Keratinocyte (primary cell): ENCODE measurements around the gene TMEM202. TPM values are rescaled to one million over a fixed set of nuclear protein-coding genes. Genes with fewer than 3 reads are reported as not detected.

Source experiments
- DNase-seq: peaks from one replicate; pipeline ENCODE4 v3.0.0-alpha.2; 2011; ENCODE audit warnings: low read depth, missing footprints, low spot score
- FAIRE-seq: peaks from 2 replicates; lab custom pipeline; 2011; peaks lifted over from hg19 to GRCh38; lab: Jason Lieb, UNC
- H2AFZ ChIP-seq: 2 replicates; pipeline ENCODE4 v1.6.0; 2012; ENCODE audit warnings: low read length, control low read depth, inconsistent platforms; ENCODE audit not compliant: control insufficient read depth
- H3K27ac ChIP-seq: 2 replicates; pipeline ENCODE4 v1.5.1; 2011; ENCODE audit warnings: low read length; ENCODE audit not compliant: control insufficient read depth, insufficient read depth
- H3K27me3 ChIP-seq: 3 replicates; pipeline ENCODE4 v1.6.0; 2011; ENCODE audit warnings: low read length; ENCODE audit not compliant: control insufficient read depth, insufficient read depth; ENCODE audit errors: extremely low read depth
- H3K36me3 ChIP-seq, 2 experiments: 2 replicates in 1 of 2; 3 replicates in 1 of 2; pipeline ENCODE4 v1.5.1; 2011; ENCODE audit warnings: low read length in 2 of 2, mild to moderate bottlenecking in 1 of 2; ENCODE audit not compliant: control insufficient read depth in 2 of 2, insufficient read depth in 2 of 2; ENCODE audit errors: extremely low read depth in 1 of 2
- H3K4me1 ChIP-seq: 3 replicates; pipeline ENCODE4 v1.5.1; 2011; ENCODE audit warnings: low read length; ENCODE audit not compliant: control insufficient read depth, insufficient read depth; ENCODE audit errors: extremely low read depth
- H3K4me2 ChIP-seq: 3 replicates; pipeline ENCODE4 v1.6.0; 2011; ENCODE audit warnings: low read depth, low read length; ENCODE audit not compliant: control insufficient read depth, insufficient read depth; ENCODE audit errors: extremely low read depth
- H3K4me3 ChIP-seq, 3 experiments: fragments of 200-600 bp in 1 of 3; sonication (generic) in 1 of 3; 2 replicates in 2 of 3; 3 replicates in 1 of 3; pipeline ENCODE4 v1.5.1; 2011 to 2016; ENCODE audit warnings: low read length in 3 of 3, mild to moderate bottlenecking in 3 of 3, control low read depth in 2 of 3, inconsistent platforms in 1 of 3, low read depth in 1 of 3, mixed read lengths in 1 of 3, mixed run types in 1 of 3, moderate library complexity in 1 of 3; ENCODE audit not compliant: control insufficient read depth in 2 of 3, insufficient read depth in 2 of 3; ENCODE audit errors: extremely low read depth in 1 of 3
- H3K79me2 ChIP-seq: 2 replicates; pipeline ENCODE4 v1.6.0; 2012; ENCODE audit warnings: low read length; ENCODE audit not compliant: control insufficient read depth, insufficient read depth
- H3K9ac ChIP-seq: 3 replicates; pipeline ENCODE4 v1.6.0; 2011; ENCODE audit warnings: low read length; ENCODE audit not compliant: control insufficient read depth, insufficient read depth; ENCODE audit errors: extremely low read depth
- H3K9me1 ChIP-seq: 3 replicates; pipeline ENCODE4 v1.6.0; 2011; ENCODE audit warnings: low read length; ENCODE audit not compliant: control insufficient read depth, insufficient read depth; ENCODE audit errors: extremely low read depth
- H3K9me3 ChIP-seq: 2 replicates; pipeline ENCODE4 v1.5.1; 2012; ENCODE audit warnings: low read depth, low read length; ENCODE audit not compliant: control insufficient read depth
- H4K20me1 ChIP-seq: 3 replicates; pipeline ENCODE4 v1.6.0; 2011; ENCODE audit warnings: low read length; ENCODE audit not compliant: control insufficient read depth, insufficient read depth; ENCODE audit errors: extremely low read depth
- CTCF ChIP-seq, 3 experiments: IDR thresholded peaks in 1 of 3; conservative IDR thresholded peaks in 1 of 3; optimal IDR thresholded peaks in 1 of 3; 2 replicates in 2 of 3; 3 replicates in 1 of 3; pipeline versions ENCODE3 to v1.5.1; 2011; ENCODE audit warnings: low read length in 3 of 3, mild to moderate bottlenecking in 3 of 3, moderate library complexity in 2 of 3, control low read depth in 1 of 3, inconsistent platforms in 1 of 3; ENCODE audit not compliant: insufficient read depth in 2 of 3; ENCODE audit errors: extremely low read depth in 1 of 3
- EZH2 ChIP-seq: IDR thresholded peaks from one replicate; pipeline ENCODE4 v1.6.1; 2012; ENCODE audit warnings: inconsistent platforms, mild to moderate bottlenecking, low read length, moderate library complexity
- dilution Hi-C: fragments of 300-500 bp; cut with MboI; formaldehyde crosslinking; loops from one replicate; pipeline ENCODE4 v1.7.0; 2020; ENCODE audit warnings: low sequenced_read_pairs; ENCODE audit not compliant: extremely low pct_ligation_motif_present
- polyA plus RNA-seq, 5 experiments: library from polyadenylated mRNA; depleted of rRNA in 3 of 5; stranded (reverse) in 3 of 5; stranded (forward) in 1 of 5; unstranded in 1 of 5; fragments of >200 nt; gene quantifications; 1 replicate in 1 of 5; 2 replicates in 3 of 5; 3 replicates in 1 of 5; pipeline versions ENCODE4 v1.2.1 to v1.2.3, GENCODE V29; 2011 to 2012; ENCODE audit warnings: missing spikeins in 2 of 5, low read depth in 1 of 5, low replicate concordance in 1 of 5

The TMEM202 gene
- polyA plus RNA-seq, 1 donor (not counting 4 experiments of a cell fraction or from before 2014, with no cell fraction given) = not detected

- H3K9me1 ChIP-seq = no peaks in the 10 kb centered on the region
- no peaks in the 10 kb centered on the region for H4K20me1 ChIP-seq
- H3K36me3 ChIP-seq = no peaks in the 10 kb centered on the region
- no peak overlapping the region for H3K4me2 ChIP-seq
- FAIRE-seq = no peak
- peaks cover 14% of the 10 kb centered on the region for H3K27me3 ChIP-seq
- H2AFZ ChIP-seq = no peak overlapping the region
- H3K9me3 ChIP-seq = no peaks in the 10 kb centered on the region
- H3K79me2 ChIP-seq = peaks cover 5% of the 10 kb centered on the region
- no peak overlapping the region for H3K27ac ChIP-seq
- DNase-seq = no peak
- no peak overlapping the region for H3K4me3 ChIP-seq
- H3K4me1 ChIP-seq = peaks cover 12% of the 10 kb centered on the region
- H3K9ac ChIP-seq = no peak overlapping the region
- no peak for TF ChIP-seq CTCF (optimal IDR thresholded peaks at IDR 0.05 in 1 of 3, IDR thresholded peaks at IDR 0.05 in 1 of 3, conservative IDR thresholded peaks at IDR 0.05 in 1 of 3; ENCODE audit: extremely low read depth in 1 of 3, insufficient read depth in 2 of 3, low read length in 3 of 3)
- TF ChIP-seq EZH2 = no peak
- dilution Hi-C loops = no loop called here
Measured at GRCh38 chr15:72379856-72380430, 18.2 kb upstream of the TMEM202 start.

- Histone ChIP-seq H3K9me1 (no peaks in the 10 kb centered on the region), H3K4me1 (peaks cover 6% of the 10 kb centered on the region), H3K27ac (no peak overlapping the region), H3K9me3 (no peaks in the 10 kb centered on the region), H3K4me3 (no peak overlapping the region), H3K27me3 (peaks cover 14% of the 10 kb centered on the region), H3K9ac (no peak overlapping the region), H3K4me2 (no peak overlapping the region), H3K36me3 (no peaks in the 10 kb centered on the region), H3K79me2 (no peaks in the 10 kb centered on the region), H2AFZ (no peak overlapping the region), H4K20me1 (no peaks in the 10 kb centered on the region)
- no peak for DNase-seq
- TF ChIP-seq CTCF (optimal IDR thresholded peaks at IDR 0.05 in 1 of 3, IDR thresholded peaks at IDR 0.05 in 1 of 3, conservative IDR thresholded peaks at IDR 0.05 in 1 of 3; ENCODE audit: extremely low read depth in 1 of 3, insufficient read depth in 2 of 3, low read length in 3 of 3) = no peak
- no peak for TF ChIP-seq EZH2
- dilution Hi-C loops = no loop called here
- no peak for FAIRE-seq
Measured at GRCh38 chr15:72380743-72381142, 17.4 kb upstream of the TMEM202 start.
